DOHH2 (cell line): ENCODE measurements around the gene NYAP2.

Experiments used
- EZH2phosphoT487 ChIP-seq: fragments of 200-600 bp; sonication (generic); IDR thresholded peaks from 2 replicates; pipeline ENCODE4 v1.6.1; 2017; ENCODE audit warnings: borderline replicate concordance, mild to moderate bottlenecking, antibody characterized with exemption, low read length, moderate library complexity, mixed read lengths
- TF ChIP-seq, protein P1 (sequence below): fragments of 200-600 bp; sonication (generic); IDR thresholded peaks from one replicate; pipeline ENCODE4 v1.5.1; 2014; ENCODE audit warnings: antibody characterized with exemption, mild to moderate bottlenecking, low read depth, low read length; ENCODE audit not compliant: poor library complexity, severe bottlenecking

DNA sequence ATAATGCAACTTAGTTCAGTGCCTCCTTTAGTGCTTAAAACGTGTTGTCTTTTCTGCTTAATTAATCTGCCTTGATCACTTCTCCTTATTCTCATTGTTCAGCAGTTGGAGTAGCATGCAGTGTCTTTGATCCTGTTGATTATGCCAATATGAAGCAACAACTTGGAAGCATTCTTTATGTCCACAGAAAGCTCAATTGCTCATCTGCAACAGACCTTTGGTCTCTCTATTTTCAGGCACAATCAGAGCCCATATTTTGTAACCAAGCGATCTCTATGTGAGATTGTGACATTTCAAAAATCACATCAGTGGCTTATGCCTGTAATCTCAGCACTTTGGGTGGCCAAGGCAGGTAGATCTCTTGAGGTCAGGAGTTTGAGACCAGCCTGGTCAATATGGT lies 217.3 kb downstream of the NYAP2 start:
- TF ChIP-seq EZH2phosphoT487: no peak
- TF ChIP-seq, protein P1, sequence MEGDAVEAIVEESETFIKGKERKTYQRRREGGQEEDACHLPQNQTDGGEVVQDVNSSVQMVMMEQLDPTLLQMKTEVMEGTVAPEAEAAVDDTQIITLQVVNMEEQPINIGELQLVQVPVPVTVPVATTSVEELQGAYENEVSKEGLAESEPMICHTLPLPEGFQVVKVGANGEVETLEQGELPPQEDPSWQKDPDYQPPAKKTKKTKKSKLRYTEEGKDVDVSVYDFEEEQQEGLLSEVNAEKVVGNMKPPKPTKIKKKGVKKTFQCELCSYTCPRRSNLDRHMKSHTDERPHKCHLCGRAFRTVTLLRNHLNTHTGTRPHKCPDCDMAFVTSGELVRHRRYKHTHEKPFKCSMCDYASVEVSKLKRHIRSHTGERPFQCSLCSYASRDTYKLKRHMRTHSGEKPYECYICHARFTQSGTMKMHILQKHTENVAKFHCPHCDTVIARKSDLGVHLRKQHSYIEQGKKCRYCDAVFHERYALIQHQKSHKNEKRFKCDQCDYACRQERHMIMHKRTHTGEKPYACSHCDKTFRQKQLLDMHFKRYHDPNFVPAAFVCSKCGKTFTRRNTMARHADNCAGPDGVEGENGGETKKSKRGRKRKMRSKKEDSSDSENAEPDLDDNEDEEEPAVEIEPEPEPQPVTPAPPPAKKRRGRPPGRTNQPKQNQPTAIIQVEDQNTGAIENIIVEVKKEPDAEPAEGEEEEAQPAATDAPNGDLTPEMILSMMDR: no peak
